Lower lobe of right lung (tissue), 2 donors: ENCODE results near the gene RPSA. TPM values are rescaled to one million over a fixed set of nuclear protein-coding genes. Genes with fewer than 3 reads are reported as not detected.
A peak's percentile ranks its signal among the peaks of the same experiment; 100 is the strongest.
"Not testable (repeated sequence)": the region's sequence is repeated elsewhere in the genome, so short reads cannot be mapped to it uniquely, and the experiment has no call there.

ENCODE experiments used
- ATAC-seq, 2 donors: fragments of 200-7000 bp; cut with Tn5 transposase; one replicate each; pipeline ENCODE4 v1.9.1; 2020 to 2022; ENCODE audit warnings: mild to moderate bottlenecking in 2 of 2, moderate library complexity in 2 of 2
- DNase-seq: peaks from one replicate; pipeline ENCODE4 v3.0.0-alpha.2; 2020
- H3K27ac ChIP-seq: fragments of 200-600 bp; one replicate; pipeline ENCODE4 v1.8.0; 2022
- H3K27me3 ChIP-seq: fragments of 200-600 bp; one replicate; pipeline ENCODE4 v1.8.0; 2022; ENCODE audit warnings: low read depth
- H3K36me3 ChIP-seq: fragments of 200-600 bp; one replicate; pipeline ENCODE4 v1.8.0; 2022; ENCODE audit warnings: mild to moderate bottlenecking
- H3K4me1 ChIP-seq: fragments of 200-600 bp; one replicate; pipeline ENCODE4 v1.8.0; 2022
- H3K4me3 ChIP-seq: fragments of 200-600 bp; one replicate; pipeline ENCODE4 v1.8.0; 2022; ENCODE audit warnings: mild to moderate bottlenecking
- H3K9me3 ChIP-seq: fragments of 200-600 bp; one replicate; pipeline ENCODE4 v1.8.0; 2022
- intact Hi-C: fragments of 100-400 bp; cut with DNase I; formaldehyde crosslinking; loops from one replicate; pipeline ENCODE4 v1.11.0; 2022
- total RNA-seq: library from RNA; stranded (reverse); fragmentation: NEBNext Ultra II Directional; extraction: Animal tissue kit (Norgen Biotek cat#: 25700); gene quantifications from one replicate; pipeline ENCODE4 v1.2.1, GENCODE V29; 2021
- TF ChIP-seq, protein P1 (sequence below): fragments of 200-600 bp; IDR thresholded peaks from one replicate; pipeline ENCODE4 v1.8.0; 2022; ENCODE audit warnings: antibody characterized with exemption, mild to moderate bottlenecking
- donor health status: DM: no; HTN: yes; CAD: no; lungs with severe emphysema.

The RPSA gene
- total RNA-seq, 1 donor from 2014 or later = 778 TPM

DNA sequence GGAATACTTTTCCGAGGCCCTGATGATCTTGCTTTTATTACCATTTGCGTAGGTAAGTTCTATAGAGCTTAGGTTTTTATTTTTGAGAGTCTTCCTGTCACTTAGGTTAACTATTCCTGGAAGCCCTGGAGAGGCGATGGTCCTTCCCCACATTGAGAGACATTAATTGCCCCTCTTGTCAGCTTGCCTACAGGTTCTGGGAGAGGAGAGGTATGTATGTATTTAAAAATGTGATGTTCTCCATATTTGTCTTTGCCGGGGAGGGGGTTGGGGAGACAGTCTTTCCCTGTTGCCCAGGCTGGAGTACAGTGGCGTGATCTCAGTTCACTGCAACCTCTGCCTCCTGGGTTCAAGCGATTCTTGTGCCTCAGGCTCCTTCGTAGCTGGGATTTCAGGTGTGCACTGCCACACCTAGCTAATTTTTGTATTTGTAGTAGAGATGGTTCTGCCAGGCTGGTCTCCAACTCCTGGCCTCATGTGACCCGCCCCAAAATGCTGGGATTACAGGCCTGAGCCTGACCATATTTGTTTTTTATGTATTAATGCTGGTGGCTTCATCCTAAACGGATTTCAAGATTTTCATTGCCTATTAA, 6.2 kb downstream of the RPSA start:
- no peaks in the 10 kb centered on the region for H3K9me3 ChIP-seq
- ATAC-seq (no peak), DNase-seq (no peak)
- H3K4me3 ChIP-seq = no peak overlapping the region
- peaks cover 26% of the 10 kb centered on the region for H3K4me1 ChIP-seq
- no peaks in the 10 kb centered on the region for H3K27me3 ChIP-seq
- TF ChIP-seq, protein P1, sequence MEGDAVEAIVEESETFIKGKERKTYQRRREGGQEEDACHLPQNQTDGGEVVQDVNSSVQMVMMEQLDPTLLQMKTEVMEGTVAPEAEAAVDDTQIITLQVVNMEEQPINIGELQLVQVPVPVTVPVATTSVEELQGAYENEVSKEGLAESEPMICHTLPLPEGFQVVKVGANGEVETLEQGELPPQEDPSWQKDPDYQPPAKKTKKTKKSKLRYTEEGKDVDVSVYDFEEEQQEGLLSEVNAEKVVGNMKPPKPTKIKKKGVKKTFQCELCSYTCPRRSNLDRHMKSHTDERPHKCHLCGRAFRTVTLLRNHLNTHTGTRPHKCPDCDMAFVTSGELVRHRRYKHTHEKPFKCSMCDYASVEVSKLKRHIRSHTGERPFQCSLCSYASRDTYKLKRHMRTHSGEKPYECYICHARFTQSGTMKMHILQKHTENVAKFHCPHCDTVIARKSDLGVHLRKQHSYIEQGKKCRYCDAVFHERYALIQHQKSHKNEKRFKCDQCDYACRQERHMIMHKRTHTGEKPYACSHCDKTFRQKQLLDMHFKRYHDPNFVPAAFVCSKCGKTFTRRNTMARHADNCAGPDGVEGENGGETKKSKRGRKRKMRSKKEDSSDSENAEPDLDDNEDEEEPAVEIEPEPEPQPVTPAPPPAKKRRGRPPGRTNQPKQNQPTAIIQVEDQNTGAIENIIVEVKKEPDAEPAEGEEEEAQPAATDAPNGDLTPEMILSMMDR = no peak
- H3K27ac ChIP-seq = no peak overlapping the region
- intact Hi-C loops = no loop called here
- peaks cover 67% of the 10 kb centered on the region for H3K36me3 ChIP-seq

GRCh38 chr3:39413691-39414420, 7.3 kb downstream of the RPSA start:
- Histone ChIP-seq H3K4me1 (peaks cover 15% of the 10 kb centered on the region), H3K27ac (no peak overlapping the region), H3K4me3 (no peak overlapping the region), H3K9me3 (no peaks in the 10 kb centered on the region), H3K27me3 (no peaks in the 10 kb centered on the region), H3K36me3 (peaks cover 56% of the 10 kb centered on the region)
- ATAC-seq = no peak
- TF ChIP-seq, protein P1 = no peak
- no peak for DNase-seq
- intact Hi-C loops = no loop called here

DNA sequence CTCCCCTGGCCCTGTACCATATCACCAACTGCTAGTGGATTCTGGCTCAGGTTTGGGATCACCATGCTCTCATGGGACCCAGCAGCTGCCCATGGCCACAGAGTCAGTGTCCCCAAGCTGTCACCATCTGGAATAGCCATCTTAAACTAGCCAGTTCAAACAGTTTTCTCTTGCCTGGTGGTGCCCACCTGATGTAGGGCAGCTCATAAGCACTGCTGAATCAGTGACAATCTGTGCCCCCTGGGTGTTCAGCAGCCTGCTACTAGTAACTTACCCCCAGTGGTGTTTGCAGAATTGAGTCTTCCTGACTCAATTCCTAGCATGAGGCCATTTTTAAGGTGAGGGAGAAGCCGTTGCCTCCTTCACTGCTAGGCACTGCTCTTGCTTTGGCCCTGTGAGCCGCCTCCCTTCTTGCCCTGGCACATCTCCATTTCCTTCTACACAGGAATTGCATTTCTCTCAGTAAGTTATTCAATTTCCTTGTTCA, 7.9 kb downstream of the RPSA start:
- peaks cover 50% of the 10 kb centered on the region for H3K36me3 ChIP-seq
- ATAC-seq (peak; percentile 19 to 25), DNase-seq (no peak)
- no peak overlapping the region for H3K27ac ChIP-seq
- intact Hi-C loops = no loop called here
- H3K27me3 ChIP-seq = no peaks in the 10 kb centered on the region
- H3K4me3 ChIP-seq = no peak overlapping the region
- TF ChIP-seq, protein P1 = no peak
- no peaks in the 10 kb centered on the region for H3K9me3 ChIP-seq
- peaks cover 10% of the 10 kb centered on the region for H3K4me1 ChIP-seq

GRCh38 chr3:39415302-39415701, 8.8 kb downstream of the RPSA start:
- H3K4me3 ChIP-seq, H3K27me3 ChIP-seq, intact Hi-C loops, H3K4me1 ChIP-seq, H3K9me3 ChIP-seq, ATAC-seq, H3K27ac ChIP-seq, DNase-seq: not testable (repeated sequence)
- H3K36me3 ChIP-seq = peaks cover 42% of the 10 kb centered on the region

- intact Hi-C loops = no loop called here
These were observed 9.5 kb downstream of the RPSA start for GRCh38 chr3:39415983-39416382.

GRCh38 chr3:39416998-39417397, 10.5 kb downstream of the RPSA start:
- H3K4me3 ChIP-seq, H3K9me3 ChIP-seq, ATAC-seq, H3K4me1 ChIP-seq, DNase-seq, H3K27ac ChIP-seq, H3K27me3 ChIP-seq, intact Hi-C loops: not testable (repeated sequence)
- H3K36me3 ChIP-seq = peaks cover 25% of the 10 kb centered on the region

More at GRCh38 chr3:39415983-39416382, 9.5 kb downstream of the RPSA start:
- H3K36me3 ChIP-seq = peaks cover 35% of the 10 kb centered on the region
- no peak for DNase-seq
- H3K9me3 ChIP-seq = no peaks in the 10 kb centered on the region
- H3K4me3 ChIP-seq = no peak overlapping the region
- H3K4me1 ChIP-seq = no peaks in the 10 kb centered on the region
- H3K27ac ChIP-seq = no peak overlapping the region
- H3K27me3 ChIP-seq = no peaks in the 10 kb centered on the region
- TF ChIP-seq, protein P1 = no peak
- ATAC-seq = peak in 1 of 2 donors; percentile 12

- H3K9me3 ChIP-seq, H3K27me3 ChIP-seq, H3K36me3 ChIP-seq, DNase-seq, intact Hi-C loops, H3K4me3 ChIP-seq, ATAC-seq, H3K4me1 ChIP-seq: not testable (repeated sequence)
- H3K27ac ChIP-seq = peak overlapping the region; percentile 36
These were observed 12.2 kb downstream of the RPSA start for GRCh38 chr3:39418556-39419225.
